Activated naive CD4-positive, alpha-beta T cell treated with anti-CD3 and anti-CD28 coated beads, Interleukin-2, amount 10 ng/mL, durations not matched to agents 7 days and 5 days (primary cell): ENCODE data around the gene ENDOU.

Experiments used
- CTCF ChIA-PET: fragments of 350-600 bp; sonication (Branson Sonifier 250); formaldehyde crosslinking; loops from one replicate; lab custom pipeline; 2021; ENCODE audit warnings: antibody characterized with exemption; lab: Charles Lee
- DNase-seq: peaks from one replicate; pipeline ENCODE4 v3.0.0-alpha.2; 2020
- H3K27ac Mint-ChIP-seq: one replicate; pipeline ENCODE4 v1.8.0; 2021; ENCODE audit warnings: mild to moderate bottlenecking, moderate library complexity, mixed read lengths
- H3K27me3 Mint-ChIP-seq: one replicate; pipeline ENCODE4 v1.8.0; 2021; ENCODE audit warnings: mild to moderate bottlenecking, mixed read lengths
- H3K36me3 Mint-ChIP-seq: one replicate; pipeline ENCODE4 v1.8.0; 2021; ENCODE audit warnings: mixed read lengths
- H3K4me1 Mint-ChIP-seq: one replicate; pipeline ENCODE4 v1.8.0; 2021; ENCODE audit warnings: mixed read lengths
- H3K4me3 Mint-ChIP-seq: one replicate; pipeline ENCODE4 v1.8.0; 2021; ENCODE audit warnings: mild to moderate bottlenecking, moderate library complexity, mixed read lengths
- H3K9me3 Mint-ChIP-seq: one replicate; pipeline ENCODE4 v1.8.0; 2021; ENCODE audit warnings: mixed read lengths

Gene ENDOU

GRCh38 chr12:47735649-47736048, 10.4 kb upstream of the ENDOU start:
- no peak overlapping the region for H3K4me3 Mint-ChIP-seq
- peaks cover 29% of the 10 kb centered on the region for H3K27me3 Mint-ChIP-seq
- no peaks in the 10 kb centered on the region for H3K4me1 Mint-ChIP-seq
- no peaks in the 10 kb centered on the region for H3K36me3 Mint-ChIP-seq
- H3K9me3 Mint-ChIP-seq = no peaks in the 10 kb centered on the region
- DNase-seq = no peak
- CTCF ChIA-PET = interaction anchor here (1.2 to 14.2 kb wide), 3 partner anchors 18 to 103 kb away, joined by 3 to 544 read pairs (median 9); no protein-coding TSS in a partner anchor
- H3K27ac Mint-ChIP-seq = no peak overlapping the region

GRCh38 chr12:47734725-47735480, 9.6 kb upstream of the ENDOU start:
- CTCF ChIA-PET = interaction anchor here (1.2 to 14.2 kb wide), 8 partner anchors 8 to 104 kb away, joined by 3 to 544 read pairs (median 6); no protein-coding TSS in a partner anchor

GRCh38 chr12:47733142-47733541, 7.9 kb upstream of the ENDOU start:
- no peaks in the 10 kb centered on the region for H3K4me1 Mint-ChIP-seq
- no peaks in the 10 kb centered on the region for H3K36me3 Mint-ChIP-seq
- H3K27ac Mint-ChIP-seq = no peak overlapping the region
- no peaks in the 10 kb centered on the region for H3K9me3 Mint-ChIP-seq
- H3K4me3 Mint-ChIP-seq = no peak overlapping the region
- H3K27me3 Mint-ChIP-seq = peaks cover 12% of the 10 kb centered on the region
- DNase-seq = no peak
- CTCF ChIA-PET = interaction anchor here (0.6 to 6.0 kb wide), 8 partner anchors 9 to 108 kb away, joined by 3 to 76 read pairs (median 3); no protein-coding TSS in a partner anchor

More at GRCh38 chr12:47734725-47735480, 9.6 kb upstream of the ENDOU start:
- no peak for DNase-seq
- no peaks in the 10 kb centered on the region for H3K36me3 Mint-ChIP-seq
- no peaks in the 10 kb centered on the region for H3K4me1 Mint-ChIP-seq
- H3K4me3 Mint-ChIP-seq = no peak overlapping the region
- no peaks in the 10 kb centered on the region for H3K9me3 Mint-ChIP-seq
- H3K27me3 Mint-ChIP-seq = peaks cover 23% of the 10 kb centered on the region
- H3K27ac Mint-ChIP-seq = no peak overlapping the region

- Mint-ChIP-seq H3K27me3 (peaks cover 12% of the 10 kb centered on the region), H3K27ac (no peak overlapping the region), H3K36me3 (no peaks in the 10 kb centered on the region), H3K9me3 (no peaks in the 10 kb centered on the region), H3K4me1 (no peaks in the 10 kb centered on the region), H3K4me3 (no peak overlapping the region)
- CTCF ChIA-PET = interaction anchor here (0.6 to 6.0 kb wide), 5 partner anchors 9 to 109 kb away, joined by 3 to 76 read pairs (median 4); no protein-coding TSS in a partner anchor
- DNase-seq = no peak
Measured at GRCh38 chr12:47732504-47732903, 7.2 kb upstream of the ENDOU start.

- Mint-ChIP-seq H3K36me3 (no peaks in the 10 kb centered on the region), H3K27me3 (peaks cover 14% of the 10 kb centered on the region), H3K4me1 (no peaks in the 10 kb centered on the region), H3K27ac (no peak overlapping the region), H3K9me3 (no peaks in the 10 kb centered on the region), H3K4me3 (no peak overlapping the region)
- DNase-seq = no peak
- CTCF ChIA-PET = interaction anchor here (1.4 to 6.0 kb wide), 3 partner anchors 11 to 35 kb away, joined by 4 to 76 read pairs (median 40); no protein-coding TSS in a partner anchor
Measured at GRCh38 chr12:47731723-47732122, 6.4 kb upstream of the ENDOU start.

GRCh38 chr12:47730341-47730744, 5.1 kb upstream of the ENDOU start:
- Mint-ChIP-seq H3K27ac (no peak overlapping the region), H3K4me3 (no peak overlapping the region), H3K9me3 (no peaks in the 10 kb centered on the region), H3K4me1 (no peaks in the 10 kb centered on the region), H3K27me3 (peaks cover 18% of the 10 kb centered on the region), H3K36me3 (no peaks in the 10 kb centered on the region)
- CTCF ChIA-PET = interaction anchor here (1.4 to 6.0 kb wide), 3 partner anchors 13 to 36 kb away, joined by 4 to 76 read pairs (median 40); no protein-coding TSS in a partner anchor
- no peak for DNase-seq

- DNase-seq = no peak
- H3K4me3 Mint-ChIP-seq = no peak overlapping the region
- no peak overlapping the region for H3K27ac Mint-ChIP-seq
- CTCF ChIA-PET = interaction anchor here (0.6 to 6.0 kb wide), 2 partner anchors 14 to 15 kb away, joined by 3 to 76 read pairs; no protein-coding TSS in a partner anchor
- no peaks in the 10 kb centered on the region for H3K9me3 Mint-ChIP-seq
- no peaks in the 10 kb centered on the region for H3K36me3 Mint-ChIP-seq
- H3K27me3 Mint-ChIP-seq = peaks cover 14% of the 10 kb centered on the region
- H3K4me1 Mint-ChIP-seq = no peaks in the 10 kb centered on the region
Measured at GRCh38 chr12:47729233-47729632, 3.9 kb upstream of the ENDOU start.

GRCh38 chr12:47725893-47726292, 603 bp upstream of the ENDOU start:
- H3K27me3 Mint-ChIP-seq = peaks cover 6% of the 10 kb centered on the region
- no peak overlapping the region for H3K4me3 Mint-ChIP-seq
- DNase-seq = no peak
- H3K36me3 Mint-ChIP-seq = peaks cover 2% of the 10 kb centered on the region
- CTCF ChIA-PET = interaction anchor here (1.4 to 3.8 kb wide), 4 partner anchors 10 to 41 kb away, joined by 5 to 17 read pairs (median 12); no protein-coding TSS in a partner anchor
- H3K27ac Mint-ChIP-seq = no peak overlapping the region
- peaks cover 16% of the 10 kb centered on the region for H3K4me1 Mint-ChIP-seq
- H3K9me3 Mint-ChIP-seq = no peaks in the 10 kb centered on the region

- CTCF ChIA-PET = interaction anchor here (1.0 to 2.9 kb wide), 6 partner anchors 7 to 54 kb away, joined by 3 to 13 read pairs (median 6); no protein-coding TSS in a partner anchor
- Mint-ChIP-seq H3K36me3 (peaks cover 7% of the 10 kb centered on the region), H3K9me3 (no peaks in the 10 kb centered on the region)
Measured at GRCh38 chr12:47722941-47723631, 2.2 kb downstream of the ENDOU start.

GRCh38 chr12:47722136-47722834, 3.0 kb downstream of the ENDOU start:
- DNase-seq = no peak
- Mint-ChIP-seq H3K36me3 (peaks cover 7% of the 10 kb centered on the region), H3K4me1 (peaks cover 32% of the 10 kb centered on the region), H3K27ac (no peak overlapping the region), H3K4me3 (no peak overlapping the region), H3K9me3 (no peaks in the 10 kb centered on the region), H3K27me3 (peaks cover 6% of the 10 kb centered on the region)
- CTCF ChIA-PET = interaction anchor here (1.0 to 2.0 kb wide), 5 partner anchors 19 to 116 kb away, joined by 3 to 10 read pairs (median 5); no protein-coding TSS in a partner anchor

More at GRCh38 chr12:47722941-47723631, 2.2 kb downstream of the ENDOU start:
- no peak overlapping the region for H3K4me3 Mint-ChIP-seq
- H3K4me1 Mint-ChIP-seq = peaks cover 24% of the 10 kb centered on the region
- no peak for DNase-seq
- peaks cover 6% of the 10 kb centered on the region for H3K27me3 Mint-ChIP-seq
- no peak overlapping the region for H3K27ac Mint-ChIP-seq

- no peak overlapping the region for H3K4me3 Mint-ChIP-seq
- no peak overlapping the region for H3K27ac Mint-ChIP-seq
- H3K9me3 Mint-ChIP-seq = no peaks in the 10 kb centered on the region
- H3K4me1 Mint-ChIP-seq = peaks cover 39% of the 10 kb centered on the region
- peaks cover 5% of the 10 kb centered on the region for H3K27me3 Mint-ChIP-seq
- H3K36me3 Mint-ChIP-seq = peaks cover 7% of the 10 kb centered on the region
- peak; percentile 33 for DNase-seq
- CTCF ChIA-PET = interaction anchor here (1.4 to 2.0 kb wide), 4 partner anchors 20 to 116 kb away, joined by 3 to 10 read pairs (median 5); no protein-coding TSS in a partner anchor
Measured at GRCh38 chr12:47721431-47721973, 3.8 kb downstream of the ENDOU start.

- peaks cover 7% of the 10 kb centered on the region for H3K36me3 Mint-ChIP-seq
- DNase-seq = no peak
- H3K9me3 Mint-ChIP-seq = no peaks in the 10 kb centered on the region
- H3K27me3 Mint-ChIP-seq = peaks cover 12% of the 10 kb centered on the region
- peaks cover 47% of the 10 kb centered on the region for H3K4me1 Mint-ChIP-seq
- no peak overlapping the region for H3K4me3 Mint-ChIP-seq
- H3K27ac Mint-ChIP-seq = peak overlapping the region; percentile 17
- CTCF ChIA-PET = interaction anchor here (0.8 to 11.7 kb wide), 11 partner anchors 14 to 243 kb away, joined by 3 to 130 read pairs (median 9); partner anchors contain the start of genes RAPGEF3 and SLC48A1
Measured at GRCh38 chr12:47718531-47718930, 6.8 kb downstream of the ENDOU start.
